Ovary (tissue), 9 donors: ENCODE results near the gene KIF26B. TPM values are rescaled to one million over a fixed set of nuclear protein-coding genes. Genes with fewer than 3 reads are reported as not detected.

Source experiments
- DNase-seq, 5 donors: peaks; one replicate each; pipeline ENCODE4 v3.0.0-alpha.2; 2019 to 2020
- H3K27ac ChIP-seq, 2 donors: fragments of 200-600 bp; one replicate each; pipeline versions ENCODE4 v1.5.1 to v1.8.0; 2019 to 2022
- H3K27me3 ChIP-seq: fragments of 200-600 bp; one replicate; pipeline ENCODE4 v1.8.0; 2022
- H3K36me3 ChIP-seq: fragments of 200-600 bp; sonication (generic); one replicate; pipeline ENCODE4 v1.5.1; 2019
- H3K4me1 ChIP-seq: one replicate; pipeline ENCODE4 v1.8.1; 2013; ENCODE audit warnings: mild to moderate bottlenecking, moderate library complexity; ENCODE audit not compliant: insufficient read depth
- H3K4me3 ChIP-seq: fragments of 200-600 bp; sonication (generic); one replicate; pipeline ENCODE4 v1.5.1; 2017
- H3K9me3 ChIP-seq, 2 donors: fragments of 200-600 bp in 1 of 2; sonication (generic) in 1 of 2; one replicate each; pipeline versions ENCODE4 v1.5.1 to v1.8.1; 2013 to 2019; ENCODE audit warnings: mild to moderate bottlenecking in 1 of 2, moderate library complexity in 1 of 2
- EP300 ChIP-seq: sonication (generic); formaldehyde crosslinking; IDR thresholded peaks from one replicate; pipeline ENCODE4 v1.6.1; 2017; ENCODE audit warnings: antibody characterized with exemption
- POLR2A ChIP-seq: fragments of 450-650 bp; IDR thresholded peaks from one replicate; pipeline ENCODE4 v1.6.1; 2017; ENCODE audit warnings: antibody characterized with exemption, mild to moderate bottlenecking, moderate library complexity
- WGBS, 3 donors: extraction: QIAGEN DNeasy Blood & Tissue Kit in 1 of 3; methylation state at CpG; one replicate each; pipeline versions ENCODE4 v1.1.5 to v1.1.7; 2013 to 2017; 5-methylcytosine and 5-hydroxymethylcytosine counted together
- intact Hi-C, 4 donors: fragments of 100-400 bp; cut with DNase I; formaldehyde crosslinking; loops; one replicate each; pipeline versions ENCODE4 v1.11.0 to v1.15.1; 2022 to 2023
- polyA plus RNA-seq, 2 donors: library from polyadenylated mRNA; stranded (reverse); fragments of 200-250 nt in 1 of 2; fragments of 350-450 nt in 1 of 2; fragmentation: Illumina TruSeq in 1 of 2; extraction: RNeasy Lipid Tissue Mini Kit (QIAGEN cat#74804) in 1 of 2; gene quantifications; one replicate each; pipeline ENCODE4 v1.2.3, GENCODE V29; 2013 to 2014
- total RNA-seq, 7 donors: library from RNA; depleted of rRNA in 2 of 7; stranded (reverse); fragments of >200 nt in 2 of 7; fragmentation: NEBNext Ultra II Directional in 3 of 7; extraction: Animal tissue kit (Norgen Biotek cat#: 25700) in 3 of 7; gene quantifications; one replicate each; pipeline versions ENCODE4 v1.1.0 to v1.2.4, GENCODE V29; 2016 to 2023
- TF ChIP-seq, protein P1 (sequence below), 3 donors: fragments of 450-650 bp in 2 of 3; fragments of 200-600 bp in 1 of 3; IDR thresholded peaks; one replicate each; pipeline versions ENCODE4 v1.5.1 to v1.8.0; 2016 to 2022; ENCODE audit warnings: antibody characterized with exemption in 3 of 3, mild to moderate bottlenecking in 1 of 3
- donor health status: DM: no; HTN: no; CAD: no; lungs with moderate emphysema.
- donor health status: DM: no; HTN: no; CAD: no.
- donor health status: Bipolar disorder and iron deficiency.
- donor health status: DM: yes; HTN: yes; CAD: no.
- donor health status: DM: no; HTN: no; CAD: no.
- donor health status: DM: yes; HTN: yes; CAD: no.

The KIF26B gene
- total and polyA plus RNA-seq, 9 donors: 0.28 to 4.0 (median 0.54) TPM

DNA sequence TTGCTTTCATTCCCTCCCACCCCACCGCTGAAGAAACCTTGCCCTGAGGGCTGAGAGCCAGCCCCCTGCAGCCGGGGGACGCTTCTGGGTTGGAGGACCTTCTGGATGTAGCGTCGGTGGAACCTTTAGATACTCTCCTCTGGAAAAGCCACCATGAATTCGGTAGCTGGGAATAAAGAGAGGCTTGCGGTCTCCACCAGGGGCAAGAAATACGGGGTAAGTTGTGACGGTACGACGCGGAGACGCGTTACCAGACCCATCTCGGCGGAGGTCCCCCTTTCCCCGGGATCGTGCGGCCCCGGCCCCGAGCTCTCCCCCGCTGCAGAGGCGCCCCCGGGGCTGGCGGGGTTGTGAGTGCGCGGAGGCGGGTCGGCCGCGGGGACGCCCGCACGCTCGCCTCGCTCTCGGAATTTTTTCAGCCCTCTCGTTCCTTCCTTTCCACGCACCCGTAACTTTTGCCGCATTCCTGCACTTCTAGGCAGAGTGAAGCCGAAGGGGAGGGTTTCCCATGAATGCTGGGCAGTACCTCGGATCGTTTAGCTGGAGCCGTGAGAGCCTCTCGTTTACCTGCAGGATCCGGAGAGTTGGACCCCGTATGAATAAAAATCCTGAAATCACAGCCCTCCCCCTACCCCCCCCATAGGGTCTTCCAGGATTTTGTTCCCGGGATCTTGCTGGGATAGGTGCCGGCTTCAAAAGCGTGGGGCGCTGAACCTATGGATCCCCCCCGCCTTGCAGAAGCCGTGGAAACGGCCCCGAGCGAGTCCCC, 671 bp downstream of the KIF26B start:
- Histone ChIP-seq H3K27ac (no peak overlapping the region), H3K27me3 (no peaks in the 10 kb centered on the region), H3K36me3 (no peaks in the 10 kb centered on the region), H3K4me3 (peak overlapping the region; percentile 42), H3K4me1 (peaks cover 12% of the 10 kb centered on the region), H3K9me3 (no peaks in the 10 kb centered on the region)
- TF ChIP-seq POLR2A (no peak), EP300 (no peak)
- TF ChIP-seq, protein P1, sequence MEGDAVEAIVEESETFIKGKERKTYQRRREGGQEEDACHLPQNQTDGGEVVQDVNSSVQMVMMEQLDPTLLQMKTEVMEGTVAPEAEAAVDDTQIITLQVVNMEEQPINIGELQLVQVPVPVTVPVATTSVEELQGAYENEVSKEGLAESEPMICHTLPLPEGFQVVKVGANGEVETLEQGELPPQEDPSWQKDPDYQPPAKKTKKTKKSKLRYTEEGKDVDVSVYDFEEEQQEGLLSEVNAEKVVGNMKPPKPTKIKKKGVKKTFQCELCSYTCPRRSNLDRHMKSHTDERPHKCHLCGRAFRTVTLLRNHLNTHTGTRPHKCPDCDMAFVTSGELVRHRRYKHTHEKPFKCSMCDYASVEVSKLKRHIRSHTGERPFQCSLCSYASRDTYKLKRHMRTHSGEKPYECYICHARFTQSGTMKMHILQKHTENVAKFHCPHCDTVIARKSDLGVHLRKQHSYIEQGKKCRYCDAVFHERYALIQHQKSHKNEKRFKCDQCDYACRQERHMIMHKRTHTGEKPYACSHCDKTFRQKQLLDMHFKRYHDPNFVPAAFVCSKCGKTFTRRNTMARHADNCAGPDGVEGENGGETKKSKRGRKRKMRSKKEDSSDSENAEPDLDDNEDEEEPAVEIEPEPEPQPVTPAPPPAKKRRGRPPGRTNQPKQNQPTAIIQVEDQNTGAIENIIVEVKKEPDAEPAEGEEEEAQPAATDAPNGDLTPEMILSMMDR (IDR thresholded peaks at IDR 0.05): no peak
- intact Hi-C loops: loop anchor here in 3 of 4 donors (2.0 to 10.0 kb wide), 5 partner anchors 847 to 1335 kb away; no protein-coding TSS in a partner anchor
- no peak for DNase-seq
- 0 to 1% (median 0%) methylated on average over 50 to 57 of the region's 57 CpGs for WGBS, 3 donors

- Histone ChIP-seq H3K4me3 (peak overlapping the region; percentile 42), H3K27ac (no peak overlapping the region), H3K27me3 (no peaks in the 10 kb centered on the region), H3K4me1 (peaks cover 12% of the 10 kb centered on the region), H3K36me3 (no peaks in the 10 kb centered on the region), H3K9me3 (no peaks in the 10 kb centered on the region)
- peak; percentile 45 to 85 (median 64) for DNase-seq
- TF ChIP-seq EP300 (no peak), POLR2A (no peak)
- TF ChIP-seq, protein P1 (IDR thresholded peaks at IDR 0.05): peak in 1 of 3 donors; percentile 45
- intact Hi-C loops: loop anchor here in 3 of 4 donors (5.0 to 10.0 kb wide), 4 partner anchors 846 to 1289 kb away; no protein-coding TSS in a partner anchor
- WGBS, 3 donors: 0 to 1% (median 0%) methylated on average over 31 to 74 of the region's 74 CpGs
Observed at GRCh38 chr1:245156041-245156735, 1.4 kb downstream of the KIF26B start.

DNA sequence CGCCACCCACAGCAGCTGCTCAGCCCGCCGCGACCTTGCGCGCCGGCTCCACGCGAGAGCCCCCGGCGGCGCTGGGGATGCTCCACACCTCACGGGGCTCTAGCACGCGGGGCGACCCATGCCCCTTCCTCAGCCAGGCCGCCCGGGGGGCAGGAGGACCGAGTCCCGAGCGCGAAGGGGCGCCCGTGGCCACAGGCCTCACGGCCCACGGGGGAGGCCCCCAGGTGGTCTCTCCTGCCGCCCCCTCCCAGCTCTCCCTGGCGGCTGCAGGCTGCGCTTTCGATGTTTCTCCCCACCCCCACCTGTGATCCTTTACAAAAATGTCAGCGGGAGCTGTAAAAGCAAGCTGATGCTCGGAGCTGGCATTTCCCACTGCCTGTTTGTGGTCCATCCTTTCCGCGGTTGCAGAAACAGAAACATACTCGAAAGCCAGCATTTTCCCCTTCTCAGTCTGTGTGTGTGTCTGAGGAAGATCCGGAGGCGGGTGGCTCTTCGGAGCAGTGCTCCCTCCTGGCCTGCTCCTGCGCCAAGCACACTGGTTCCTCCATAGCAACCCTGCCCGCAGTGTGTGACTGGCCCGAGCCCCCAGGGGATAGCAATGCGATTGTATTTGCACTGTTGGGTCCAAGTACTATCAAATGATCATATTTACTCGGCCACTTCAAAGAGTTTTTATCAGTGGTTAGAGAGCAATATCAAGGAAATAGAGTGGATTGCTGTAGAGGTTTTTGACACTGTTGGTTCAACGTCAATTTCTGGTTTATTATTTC, 2.1 kb downstream of the KIF26B start:
- Histone ChIP-seq H3K36me3 (no peaks in the 10 kb centered on the region), H3K9me3 (no peaks in the 10 kb centered on the region), H3K27me3 (no peaks in the 10 kb centered on the region), H3K4me1 (peaks cover 12% of the 10 kb centered on the region), H3K27ac (no peak overlapping the region), H3K4me3 (peak overlapping the region; percentile 42)
- intact Hi-C loops: loop anchor here in 3 of 4 donors (5.0 to 10.0 kb wide), 4 partner anchors 845 to 1288 kb away; no protein-coding TSS in a partner anchor
- WGBS, 3 donors: 6 to 21% (median 8%) methylated on average over 18 to 44 of the region's 44 CpGs
- DNase-seq: no peak
- TF ChIP-seq POLR2A: no peak
- no peak for TF ChIP-seq EP300
- TF ChIP-seq, protein P1 (IDR thresholded peaks at IDR 0.05): no peak

DNA sequence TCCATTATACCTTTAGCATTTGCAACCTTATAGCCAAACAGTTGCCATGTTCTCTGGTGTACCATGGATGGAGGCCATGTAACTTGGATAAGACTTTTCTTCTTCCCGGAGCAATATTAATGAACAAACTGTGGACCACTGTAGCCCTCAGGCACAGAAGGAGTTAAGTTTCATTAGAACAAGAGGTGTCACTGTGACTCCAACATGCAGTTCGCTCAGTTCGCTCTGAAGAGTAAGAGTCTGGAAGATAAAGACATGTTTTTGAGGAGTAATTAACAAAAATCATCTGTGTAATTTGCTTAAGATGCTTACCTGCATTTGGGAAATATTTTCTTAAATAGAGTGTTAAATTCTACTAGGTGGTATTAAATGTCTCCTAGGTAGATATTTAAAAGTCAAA, 4.1 kb downstream of the KIF26B start:
- WGBS, 3 donors: 82 to 89% (median 84%) methylated on average over 3 of the region's 3 CpGs
- H3K9me3 ChIP-seq: no peaks in the 10 kb centered on the region
- no peaks in the 10 kb centered on the region for H3K27me3 ChIP-seq
- H3K4me1 ChIP-seq: peaks cover 12% of the 10 kb centered on the region
- H3K36me3 ChIP-seq: no peaks in the 10 kb centered on the region
- intact Hi-C loops: loop anchor here in 3 of 4 donors (5.0 to 10.0 kb wide), 4 partner anchors 843 to 1286 kb away; no protein-coding TSS in a partner anchor
- no peak overlapping the region for H3K4me3 ChIP-seq
- DNase-seq: no peak
- no peak for TF ChIP-seq POLR2A
- no peak for TF ChIP-seq EP300
- TF ChIP-seq, protein P1 (IDR thresholded peaks at IDR 0.05): no peak
- H3K27ac ChIP-seq: no peak overlapping the region
